MCF 10A (cell line): ENCODE data around the gene HELZ. TPM values are rescaled to one million over a fixed set of nuclear protein-coding genes. Genes with fewer than 3 reads are reported as not detected.
"Not testable (repeated sequence)": the region's sequence is repeated elsewhere in the genome, so short reads cannot be mapped to it uniquely, and the experiment has no call there.

Experiments used
- BruUV-seq: library from RNA; stranded (reverse); fragments of 400-500 nt; replicated peaks from 2 replicates; lab custom pipeline; 2021; lab: Mats Ljungman, UMichigan
- CTCF ChIA-PET: fragments of 300-600 bp; sonication (Branson Sonifier 250); formaldehyde crosslinking; extraction: SDS; loops from one replicate; lab custom pipeline; 2021; ENCODE audit warnings: antibody characterized with exemption, inconsistent platforms; lab: Yijun Ruan, JAX
- POLR2A ChIA-PET: fragments of 300-600, 350-650 bp; sonication (Branson Sonifier 250); formaldehyde crosslinking; extraction: SDS; loops from one replicate; lab custom pipeline; 2020; ENCODE audit warnings: antibody characterized with exemption, inconsistent platforms; lab: Yijun Ruan, JAX
- DNase-seq: peaks from one replicate; pipeline ENCODE4 v3.0.0-alpha.2; 2018; ENCODE audit not compliant: unreplicated experiment
- H3K27ac Mint-ChIP-seq: one replicate; pipeline ENCODE4 v1.8.0; 2022; ENCODE audit warnings: mild to moderate bottlenecking, low read depth, mixed read lengths; ENCODE audit not compliant: unreplicated experiment
- H3K27me3 Mint-ChIP-seq: one replicate; pipeline ENCODE4 v1.8.0; 2022; ENCODE audit warnings: mixed read lengths; ENCODE audit not compliant: insufficient read depth, unreplicated experiment
- H3K36me3 Mint-ChIP-seq: one replicate; pipeline ENCODE4 v1.8.0; 2022; ENCODE audit warnings: mild to moderate bottlenecking, moderate library complexity, mixed read lengths; ENCODE audit not compliant: insufficient read depth, unreplicated experiment
- H3K4me1 Mint-ChIP-seq: one replicate; pipeline ENCODE4 v1.8.0; 2022; ENCODE audit warnings: mixed read lengths; ENCODE audit not compliant: insufficient read depth, unreplicated experiment
- H3K4me3 Mint-ChIP-seq: one replicate; pipeline ENCODE4 v1.8.0; 2022; ENCODE audit warnings: mild to moderate bottlenecking, moderate library complexity, mixed read lengths; ENCODE audit not compliant: unreplicated experiment
- H3K9me3 Mint-ChIP-seq: one replicate; pipeline ENCODE4 v1.8.0; 2022; ENCODE audit warnings: mixed read lengths; ENCODE audit not compliant: unreplicated experiment
- CTCF ChIP-seq: fragments of 200-600 bp; IDR thresholded peaks from one replicate; pipeline ENCODE4 v1.8.0; 2022; ENCODE audit warnings: antibody characterized with exemption, mild to moderate bottlenecking; ENCODE audit not compliant: unreplicated experiment
- intact Hi-C: fragments of 100-400 bp; cut with micrococcal nuclease; formaldehyde crosslinking; loops from 2 replicates; pipeline ENCODE4 v1.14.1; 2022
- total RNA-seq: library from RNA; stranded (reverse); gene quantifications from 2 replicates; pipeline ENCODE4 v1.2.3, GENCODE V29; 2022

The HELZ gene
- total RNA-seq, 1 experiment from 2014 or later: 71.7 TPM

DNA sequence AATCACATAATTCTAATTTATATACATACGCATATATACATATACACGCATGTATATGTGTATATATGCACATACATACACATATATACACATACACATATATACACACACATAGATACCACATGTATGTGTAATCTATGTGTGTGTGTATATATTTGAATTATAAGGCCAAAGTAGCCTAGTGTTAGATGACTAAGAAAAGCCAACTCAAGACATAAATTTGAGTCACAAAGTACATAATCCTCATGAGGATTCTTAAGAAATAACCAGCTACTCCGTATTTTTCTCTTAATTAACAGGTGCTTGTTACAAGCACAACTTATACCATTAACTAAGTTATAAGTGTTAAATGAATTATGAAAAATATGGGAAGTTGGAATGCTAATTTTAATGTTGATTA, 115.7 kb downstream of the HELZ start:
- BruUV-seq: no TSS peak
- CTCF ChIA-PET: no interaction called here
- no peak overlapping the region for H3K27ac Mint-ChIP-seq

GRCh38 chr17:67128700-67129099, 116.3 kb downstream of the HELZ start:
- H3K27ac Mint-ChIP-seq: no peak overlapping the region
- H3K4me1 Mint-ChIP-seq: no peaks in the 10 kb centered on the region
- no peaks in the 10 kb centered on the region for H3K9me3 Mint-ChIP-seq
- ChIA-PET CTCF (no interaction called here), POLR2A (no interaction called here)
- no peaks in the 10 kb centered on the region for H3K27me3 Mint-ChIP-seq
- intact Hi-C loops: no loop called here
- no peak overlapping the region for H3K4me3 Mint-ChIP-seq
- DNase-seq: no peak
- TF ChIP-seq CTCF: no peak
- H3K36me3 Mint-ChIP-seq: peaks cover 61% of the 10 kb centered on the region
- no TSS peak for BruUV-seq

More for the DNA sequence above, 115.7 kb downstream of the HELZ start:
- Mint-ChIP-seq H3K36me3 (peaks cover 62% of the 10 kb centered on the region), H3K27me3 (no peaks in the 10 kb centered on the region), H3K9me3 (no peaks in the 10 kb centered on the region), H3K4me3 (no peak overlapping the region), H3K4me1 (no peaks in the 10 kb centered on the region)
- no peak for TF ChIP-seq CTCF
- DNase-seq: no peak
- POLR2A ChIA-PET: no interaction called here
- intact Hi-C loops: no loop called here

DNA sequence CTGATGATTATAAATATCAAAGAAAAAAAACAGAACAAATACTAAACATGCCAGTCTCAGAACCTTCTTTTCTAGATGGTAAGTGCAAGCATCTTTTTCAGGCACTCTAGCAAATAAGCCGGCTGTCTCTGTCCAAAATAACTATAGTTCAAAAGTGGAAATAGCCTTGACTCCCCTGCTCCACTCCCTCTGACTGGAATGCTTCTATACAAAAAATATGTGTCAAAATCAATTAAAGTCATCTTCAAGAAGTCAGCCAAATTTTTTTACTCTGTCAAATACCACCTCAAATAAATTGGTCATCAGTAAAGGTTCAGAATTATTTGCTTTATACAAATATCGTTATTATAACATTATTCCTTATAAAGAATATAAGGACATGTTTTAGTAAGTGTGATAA, 117.1 kb downstream of the HELZ start:
- H3K4me3 Mint-ChIP-seq: no peak overlapping the region
- no peak for TF ChIP-seq CTCF
- H3K4me1 Mint-ChIP-seq: no peaks in the 10 kb centered on the region
- CTCF ChIA-PET: no interaction called here
- no peaks in the 10 kb centered on the region for H3K27me3 Mint-ChIP-seq
- BruUV-seq: no TSS peak
- no peaks in the 10 kb centered on the region for H3K9me3 Mint-ChIP-seq
- H3K27ac Mint-ChIP-seq: no peak overlapping the region
- intact Hi-C loops: no loop called here
- H3K36me3 Mint-ChIP-seq: peaks cover 61% of the 10 kb centered on the region
- no peak for DNase-seq
- POLR2A ChIA-PET: interaction anchor here (2.1 kb wide), 1 partner anchor 12 kb away, joined by 6 read pairs; no protein-coding TSS in a partner anchor

GRCh38 chr17:67126983-67127382, 118.0 kb downstream of the HELZ start:
- Mint-ChIP-seq H3K4me3 (no peak overlapping the region), H3K36me3 (peaks cover 62% of the 10 kb centered on the region), H3K27me3 (no peaks in the 10 kb centered on the region), H3K4me1 (no peaks in the 10 kb centered on the region), H3K27ac (peak overlapping the region; percentile 70), H3K9me3 (no peaks in the 10 kb centered on the region)
- BruUV-seq: no TSS peak
- no peak for TF ChIP-seq CTCF
- DNase-seq: no peak
- ChIA-PET CTCF (interaction anchor here (1.1 kb wide), 1 partner anchor 94 kb away, joined by 3 read pairs; no protein-coding TSS in a partner anchor), POLR2A (interaction anchor here (2.1 kb wide), 1 partner anchor 13 kb away, joined by 6 read pairs; no protein-coding TSS in a partner anchor)
- intact Hi-C loops: no loop called here

- intact Hi-C loops, DNase-seq, H3K9me3 Mint-ChIP-seq, H3K27me3 Mint-ChIP-seq, H3K4me3 Mint-ChIP-seq, H3K4me1 Mint-ChIP-seq, BruUV-seq: not testable (repeated sequence)
- CTCF ChIA-PET: interaction anchor here (0.6 to 1.1 kb wide), 2 partner anchors 95 to 182 kb away, joined by 3 read pairs; no protein-coding TSS in a partner anchor
- POLR2A ChIA-PET: interaction anchor here (1.1 to 2.1 kb wide), 2 partner anchors 14 to 19 kb away, joined by 4 to 6 read pairs; no protein-coding TSS in a partner anchor
- peaks cover 62% of the 10 kb centered on the region for H3K36me3 Mint-ChIP-seq
- peak overlapping the region; percentile 70 for H3K27ac Mint-ChIP-seq
These were observed 118.5 kb downstream of the HELZ start for GRCh38 chr17:67126543-67126942.
